Activated CD4-positive, alpha-beta T cell treated with anti-CD3 and anti-CD28 coated beads, Interleukin-2, amount 10 ng/mL, durations not matched to agents 7 days and 5 days (primary cell): Measurements from ENCODE around the gene ACBD4. TPM values are rescaled to one million over a fixed set of nuclear protein-coding genes. Genes with fewer than 3 reads are reported as not detected.

ENCODE experiments used
- CTCF ChIA-PET: fragments of 350-600 bp; sonication (Branson Sonifier 250); formaldehyde crosslinking; loops from one replicate; lab custom pipeline; 2021; ENCODE audit warnings: antibody characterized with exemption; lab: Charles Lee
- POLR2A ChIA-PET: fragments of 350-600 bp; sonication (Branson Sonifier 250); formaldehyde crosslinking; loops from one replicate; lab custom pipeline; 2021; ENCODE audit warnings: antibody characterized with exemption; lab: Charles Lee
- DNase-seq: peaks from one replicate; pipeline ENCODE4 v3.0.0-alpha.2; 2020
- H3K27ac Mint-ChIP-seq: one replicate; pipeline ENCODE4 v1.8.0; 2021; ENCODE audit warnings: mild to moderate bottlenecking, moderate library complexity, mixed read lengths
- H3K27me3 Mint-ChIP-seq: one replicate; pipeline ENCODE4 v1.8.0; 2021; ENCODE audit warnings: mixed read lengths
- H3K36me3 Mint-ChIP-seq: one replicate; pipeline ENCODE4 v1.8.0; 2021; ENCODE audit warnings: low read depth, mixed read lengths
- H3K4me1 Mint-ChIP-seq: one replicate; pipeline ENCODE4 v1.8.0; 2021; ENCODE audit warnings: mixed read lengths
- H3K4me3 Mint-ChIP-seq: one replicate; pipeline ENCODE4 v1.8.0; 2021; ENCODE audit warnings: mild to moderate bottlenecking, moderate library complexity, mixed read lengths
- H3K9me3 Mint-ChIP-seq: one replicate; pipeline ENCODE4 v1.8.0; 2021; ENCODE audit warnings: mixed read lengths
- total RNA-seq, 2 experiments: library from RNA; stranded (reverse); gene quantifications; one replicate each; pipeline ENCODE4 v1.2.3, GENCODE V29; 2021

ACBD4 gene
- total RNA-seq, 2 experiments from 2014 or later = 18.4 to 19.7 TPM

GRCh38 chr17:45160447-45161287 is 25.2 kb downstream of the ACBD4 start:
- ChIA-PET CTCF (interaction anchor here (0.9 to 9.4 kb wide), 9 partner anchors 10 to 157 kb away, joined by 3 to 154 read pairs (median 7); partner anchors contain the start of genes ACBD4, HEXIM1 and MAP3K14), POLR2A (interaction anchor here (1.0 to 2.8 kb wide), 3 partner anchors 9 to 12 kb away, joined by 7 to 24 read pairs (median 7); partner anchors contain the start of gene HEXIM1)
- Mint-ChIP-seq H3K9me3 (no peaks in the 10 kb centered on the region), H3K36me3 (peaks cover 25% of the 10 kb centered on the region), H3K27ac (peak overlapping the region; percentile 96), H3K4me1 (peaks cover 42% of the 10 kb centered on the region), H3K27me3 (no peaks in the 10 kb centered on the region), H3K4me3 (peak overlapping the region; percentile 99)
- DNase-seq = peak; percentile 44

GRCh38 chr17:45161288-45162024 is 26.0 kb downstream of the ACBD4 start, which contains the start of gene HEXIM2:
Gene HEXIM2, plus strand, starts transcription at chr17:45161875. Its CDS starts 919 bp downstream, at chr17:45162794.
- no peaks in the 10 kb centered on the region for H3K27me3 Mint-ChIP-seq
- peaks cover 39% of the 10 kb centered on the region for H3K4me1 Mint-ChIP-seq
- ChIA-PET POLR2A (interaction anchor here (0.9 to 2.8 kb wide), 4 partner anchors 10 to 43 kb away, joined by 3 to 24 read pairs (median 7); partner anchors contain the start of gene HEXIM1), CTCF (interaction anchor here (0.9 to 9.4 kb wide), 9 partner anchors 10 to 156 kb away, joined by 3 to 154 read pairs (median 7); partner anchors contain the start of genes ACBD4, HEXIM1 and MAP3K14)
- H3K27ac Mint-ChIP-seq = peak within 1 kb of the TSS; percentile 96
- peaks cover 21% of the 10 kb centered on the region for H3K36me3 Mint-ChIP-seq
- H3K9me3 Mint-ChIP-seq = no peaks in the 10 kb centered on the region
- H3K4me3 Mint-ChIP-seq = peak within 1 kb of the TSS; percentile 99
- DNase-seq = peak; percentile 98

DNA sequence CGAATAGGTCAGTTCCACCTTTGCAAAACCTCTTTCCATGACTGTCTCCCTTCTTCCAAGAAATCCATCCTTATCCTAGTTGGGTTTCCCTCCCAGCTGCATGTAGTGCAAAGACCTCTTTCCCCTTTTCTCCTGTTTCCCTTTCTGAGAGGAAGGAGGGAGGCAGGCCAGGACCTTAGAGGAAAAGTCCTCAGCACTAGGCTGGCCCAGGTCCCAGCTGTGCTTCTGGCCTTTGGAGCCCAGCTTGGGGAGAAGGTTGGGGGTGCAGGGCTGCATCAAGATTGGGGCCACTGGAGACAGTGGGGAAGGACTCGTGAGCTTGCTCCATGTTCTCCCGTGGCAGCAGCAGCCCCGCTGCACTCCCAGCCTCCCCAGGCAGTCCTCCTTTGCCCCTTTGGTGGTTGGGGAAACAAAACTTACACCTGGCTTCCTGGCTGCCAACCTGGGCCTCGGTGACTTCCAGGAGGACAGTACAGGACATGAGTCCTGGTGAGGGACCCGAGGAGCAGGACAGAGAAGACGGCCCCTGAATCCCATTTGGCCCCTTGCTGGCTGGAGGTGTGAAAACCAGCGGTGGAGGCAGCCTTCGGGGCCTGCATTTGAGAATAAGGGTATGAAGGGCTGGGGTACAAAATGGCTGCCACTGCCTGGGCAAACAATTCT is 26.7 kb downstream of the ACBD4 start:
- CTCF ChIA-PET = interaction anchor here (1.2 to 9.4 kb wide), 7 partner anchors 9 to 64 kb away, joined by 5 to 154 read pairs (median 7); partner anchors contain the start of genes ACBD4 and HEXIM1
- no peak for DNase-seq
- H3K36me3 Mint-ChIP-seq = peaks cover 21% of the 10 kb centered on the region

DNA sequence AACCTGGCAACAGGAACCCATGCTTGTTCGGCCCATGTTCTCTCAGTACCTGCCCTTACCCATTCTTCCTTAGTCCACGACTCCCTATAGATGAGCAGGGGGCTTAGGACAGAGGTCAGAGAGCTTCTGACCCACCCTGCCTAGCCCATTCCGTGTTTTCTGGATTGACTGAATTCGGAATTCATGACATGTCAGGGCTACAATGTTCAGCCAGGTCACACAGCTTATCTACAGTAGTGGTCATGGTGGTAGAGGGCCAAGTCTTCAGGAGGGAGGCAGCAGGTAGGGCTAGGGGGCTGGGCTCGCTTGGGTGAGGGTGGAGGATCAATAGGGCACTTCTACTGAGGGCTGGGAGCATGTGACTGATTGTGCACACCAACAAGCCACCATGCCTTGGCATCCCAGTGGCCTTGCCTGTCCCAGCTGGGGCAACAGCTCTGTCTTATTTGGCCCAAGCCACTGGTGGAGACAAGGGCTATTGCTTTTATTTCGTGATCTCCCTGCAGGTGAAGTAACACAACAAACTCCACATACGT is 29.3 kb downstream of the ACBD4 start:
- Mint-ChIP-seq H3K4me1 (peaks cover 23% of the 10 kb centered on the region), H3K9me3 (no peaks in the 10 kb centered on the region), H3K27me3 (no peaks in the 10 kb centered on the region), H3K36me3 (peaks cover 11% of the 10 kb centered on the region), H3K4me3 (no peak overlapping the region), H3K27ac (no peak overlapping the region)
- DNase-seq = no peak
- CTCF ChIA-PET = interaction anchor here (0.9 to 9.4 kb wide), 3 partner anchors 15 to 33 kb away, joined by 3 to 154 read pairs (median 3); partner anchors contain the start of genes ACBD4 and HEXIM1
- POLR2A ChIA-PET = no interaction called here

More for the DNA sequence above, 26.7 kb downstream of the ACBD4 start:
- Mint-ChIP-seq H3K9me3 (no peaks in the 10 kb centered on the region), H3K4me3 (peak overlapping the region; percentile 99), H3K27me3 (no peaks in the 10 kb centered on the region), H3K27ac (peak overlapping the region; percentile 96), H3K4me1 (peaks cover 39% of the 10 kb centered on the region)
- POLR2A ChIA-PET = interaction anchor here (0.9 to 2.8 kb wide), 4 partner anchors 11 to 44 kb away, joined by 3 to 24 read pairs (median 7); partner anchors contain the start of gene HEXIM1

GRCh38 chr17:45168991-45169752 is 33.7 kb downstream of the ACBD4 start:
- ChIA-PET CTCF (interaction anchor here (1.1 to 2.2 kb wide), 3 partner anchors 17 to 34 kb away, joined by 3 to 11 read pairs (median 5); partner anchors contain the start of gene ACBD4), POLR2A (no interaction called here)
- H3K4me3 Mint-ChIP-seq = no peak overlapping the region
- H3K27ac Mint-ChIP-seq = peak overlapping the region; percentile 21
- H3K27me3 Mint-ChIP-seq = no peaks in the 10 kb centered on the region
- H3K36me3 Mint-ChIP-seq = peaks cover 2% of the 10 kb centered on the region
- H3K9me3 Mint-ChIP-seq = no peaks in the 10 kb centered on the region
- DNase-seq = no peak
- peaks cover 33% of the 10 kb centered on the region for H3K4me1 Mint-ChIP-seq

GRCh38 chr17:45170280-45170930 is 34.9 kb downstream of the ACBD4 start:
- Mint-ChIP-seq H3K9me3 (no peaks in the 10 kb centered on the region), H3K27ac (peak overlapping the region; percentile 98), H3K4me1 (peaks cover 25% of the 10 kb centered on the region), H3K27me3 (no peaks in the 10 kb centered on the region), H3K4me3 (no peak overlapping the region), H3K36me3 (no peaks in the 10 kb centered on the region)
- POLR2A ChIA-PET = no interaction called here
- no peak for DNase-seq
- CTCF ChIA-PET = interaction anchor here (0.7 to 4.3 kb wide), 7 partner anchors 9 to 35 kb away, joined by 3 to 33 read pairs (median 5); partner anchors contain the start of genes ACBD4 and HEXIM2

DNA sequence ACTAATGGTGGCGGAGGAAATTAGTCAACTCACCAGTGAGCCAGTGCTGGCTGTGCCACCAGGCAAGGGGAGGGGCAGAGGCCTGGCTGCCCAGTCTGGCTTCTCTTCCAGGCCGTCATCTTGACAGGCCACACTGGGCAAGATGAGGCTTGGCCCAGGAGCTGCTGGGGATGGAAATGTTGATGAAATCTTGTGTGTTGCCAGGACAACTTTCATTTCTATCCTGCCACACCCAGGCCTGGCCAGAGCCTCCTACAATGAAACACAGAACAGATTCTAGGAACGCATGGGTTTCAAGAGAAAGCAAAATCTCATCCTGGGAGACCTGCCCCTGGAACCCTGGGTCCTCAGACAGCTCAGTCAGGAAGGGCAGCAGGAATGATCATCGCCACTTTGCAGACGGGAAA is 35.4 kb downstream of the ACBD4 start:
- no peaks in the 10 kb centered on the region for H3K36me3 Mint-ChIP-seq
- ChIA-PET CTCF (interaction anchor here (0.7 to 4.3 kb wide), 4 partner anchors 9 to 35 kb away, joined by 4 to 33 read pairs (median 13); partner anchors contain the start of genes ACBD4 and HEXIM2), POLR2A (no interaction called here)
- H3K4me1 Mint-ChIP-seq = peaks cover 24% of the 10 kb centered on the region
- H3K9me3 Mint-ChIP-seq = no peaks in the 10 kb centered on the region
- no peak overlapping the region for H3K4me3 Mint-ChIP-seq
- peak overlapping the region; percentile 98 for H3K27ac Mint-ChIP-seq
- DNase-seq = no peak
- no peaks in the 10 kb centered on the region for H3K27me3 Mint-ChIP-seq

DNA sequence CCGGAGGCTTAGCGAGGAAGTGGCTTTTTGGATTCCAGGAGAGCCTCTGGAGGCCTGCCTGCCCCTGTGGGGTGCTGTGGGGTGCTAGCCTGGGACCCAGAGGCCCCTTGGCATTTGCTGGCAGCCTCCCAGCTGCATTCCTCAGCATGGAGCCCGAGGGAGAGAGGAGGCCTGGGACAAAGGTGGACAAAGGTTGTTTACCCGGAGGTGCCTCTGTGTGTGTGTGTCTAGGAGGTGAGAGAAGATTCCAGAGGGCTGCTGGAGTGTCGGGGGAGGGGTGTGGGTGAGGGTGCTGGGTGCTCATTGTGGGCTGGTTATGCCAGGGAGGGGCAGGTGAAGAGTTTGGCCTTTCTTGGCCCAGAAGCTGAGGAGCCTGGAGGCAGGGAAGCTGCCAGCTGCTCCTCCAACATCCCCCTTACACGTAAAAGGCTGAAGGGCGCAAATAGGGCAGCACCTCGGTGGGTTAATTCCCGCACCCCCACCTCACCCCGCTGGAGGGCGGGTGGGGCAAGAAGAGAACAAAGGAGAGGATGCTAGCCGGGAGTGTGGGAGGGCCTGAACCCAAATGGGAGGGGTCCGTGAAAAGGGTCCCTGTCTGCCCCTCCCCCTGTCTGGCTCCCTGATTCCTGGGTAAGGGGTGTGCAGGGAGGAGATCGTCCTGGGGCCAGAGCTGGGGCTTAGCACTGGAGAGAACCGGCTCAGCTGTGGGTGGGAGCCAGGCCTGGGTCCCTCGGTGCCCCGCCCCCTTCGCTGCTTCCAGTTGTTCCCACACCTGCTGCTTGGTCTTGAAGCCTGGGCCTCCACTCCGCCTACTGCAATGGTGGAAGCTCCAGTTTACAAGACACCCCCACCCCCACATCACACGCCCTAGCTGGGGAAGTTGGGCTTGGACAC is 36.1 kb downstream of the ACBD4 start:
- ChIA-PET POLR2A (no interaction called here), CTCF (interaction anchor here (0.7 to 4.3 kb wide), 7 partner anchors 10 to 56 kb away, joined by 3 to 33 read pairs (median 5); partner anchors contain the start of genes ACBD4 and HEXIM2)
- Mint-ChIP-seq H3K9me3 (no peaks in the 10 kb centered on the region), H3K27ac (peak overlapping the region; percentile 98), H3K4me3 (no peak overlapping the region), H3K36me3 (no peaks in the 10 kb centered on the region), H3K4me1 (peaks cover 24% of the 10 kb centered on the region), H3K27me3 (no peaks in the 10 kb centered on the region)
- DNase-seq = no peak

DNA sequence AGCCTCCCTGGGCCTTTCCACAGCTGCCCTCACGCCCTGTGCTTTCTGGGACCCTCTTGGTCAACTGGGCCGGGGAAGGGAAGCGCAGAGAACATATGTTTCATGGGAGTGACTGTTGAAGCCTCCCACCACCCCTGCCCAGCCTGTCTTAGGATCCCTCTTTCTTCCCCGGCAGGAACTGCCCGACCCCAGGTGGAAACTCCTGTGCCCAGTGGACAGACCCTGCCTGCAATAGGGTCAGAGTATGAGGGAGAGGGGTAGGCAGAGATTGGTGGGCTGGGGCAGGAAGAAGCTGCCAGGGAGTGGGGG is 36.7 kb downstream of the ACBD4 start:
- no peaks in the 10 kb centered on the region for H3K27me3 Mint-ChIP-seq
- no peak overlapping the region for H3K4me3 Mint-ChIP-seq
- H3K4me1 Mint-ChIP-seq = peaks cover 24% of the 10 kb centered on the region
- no peak for DNase-seq
- peak overlapping the region; percentile 98 for H3K27ac Mint-ChIP-seq
- no peaks in the 10 kb centered on the region for H3K9me3 Mint-ChIP-seq
- no peaks in the 10 kb centered on the region for H3K36me3 Mint-ChIP-seq
- CTCF ChIA-PET = interaction anchor here (1.2 to 4.3 kb wide), 8 partner anchors 11 to 216 kb away, joined by 3 to 33 read pairs (median 7); partner anchors contain the start of genes ACBD4, HEXIM2 and PLCD3
- POLR2A ChIA-PET = no interaction called here
